B cell (primary cell): ENCODE data around the gene CLDN2. TPM values are rescaled to one million over a fixed set of nuclear protein-coding genes. Genes with fewer than 3 reads are reported as not detected.

ENCODE experiments used
- ATAC-seq: fragments of 200-7000 bp; cut with Tn5 transposase; one replicate; pipeline ENCODE4 v1.10.0; 2021; ENCODE audit warnings: low read depth, mild to moderate bottlenecking, moderate number of reproducible peaks, moderate library complexity
- CTCF ChIA-PET: fragments of 350-600 bp; sonication (Branson Sonifier 250); formaldehyde crosslinking; loops from one replicate; lab custom pipeline; 2021; ENCODE audit warnings: antibody characterized with exemption, inconsistent platforms; lab: Charles Lee
- POLR2A ChIA-PET: fragments of 350-600 bp; sonication (Branson Sonifier 250); formaldehyde crosslinking; loops from one replicate; lab custom pipeline; 2021; ENCODE audit warnings: antibody characterized with exemption; lab: Charles Lee
- DNase-seq: peaks from one replicate; pipeline ENCODE4 v3.0.0; 2013
- H2AFZ ChIP-seq: 2 replicates; pipeline ENCODE4 v1.6.1; 2012; ENCODE audit warnings: mild to moderate bottlenecking, low read depth, low read length; ENCODE audit not compliant: insufficient read depth, poor library complexity, severe bottlenecking
- H3K27ac ChIP-seq, 2 donors: 1 replicate in 1 of 2; 2 replicates in 1 of 2; pipeline ENCODE4 v1.5.1; 2012 to 2013; ENCODE audit warnings: low read length in 2 of 2, mild to moderate bottlenecking in 2 of 2, moderate library complexity in 1 of 2
- H3K27me3 ChIP-seq, 4 experiments: fragments of 200-600 bp in 1 of 4; sonication (generic) in 1 of 4; replicated peaks in 1 of 4; 1 replicate in 2 of 4; 2 replicates in 2 of 4; pipeline versions ENCODE4 v1.6.1 to v1.7.0; 2013 to 2016; ENCODE audit warnings: low read length in 3 of 4, mild to moderate bottlenecking in 2 of 4, mixed read lengths in 1 of 4, moderate library complexity in 1 of 4; ENCODE audit not compliant: insufficient read depth in 4 of 4, control insufficient read depth in 3 of 4; ENCODE audit errors: control extremely low read depth in 1 of 4
- H3K36me3 ChIP-seq, 2 experiments: replicated peaks in 1 of 2; 1 replicate in 1 of 2; 2 replicates in 1 of 2; pipeline versions ENCODE4 v1.6.1 to v1.7.1; 2013; ENCODE audit warnings: low read length in 1 of 2; ENCODE audit not compliant: insufficient read depth in 2 of 2, control insufficient read depth in 1 of 2; ENCODE audit errors: control extremely low read depth in 1 of 2, extremely low read depth in 1 of 2
- H3K4me1 ChIP-seq, 2 donors: fragments of 200-600 bp in 1 of 2; sonication (generic) in 1 of 2; 1 replicate in 1 of 2; 2 replicates in 1 of 2; pipeline versions ENCODE4 v1.5.1 to v1.6.1; 2013 to 2017; ENCODE audit warnings: low read length in 2 of 2; ENCODE audit not compliant: control insufficient read depth in 2 of 2, insufficient read depth in 2 of 2
- H3K4me2 ChIP-seq: replicated peaks from 2 replicates; pipeline ENCODE3; 2012; ENCODE audit warnings: mild to moderate bottlenecking, low read depth, low read length; ENCODE audit not compliant: poor library complexity, severe bottlenecking
- H3K4me3 ChIP-seq, 5 experiments: fragments of 200-600 bp in 1 of 5; sonication (generic) in 1 of 5; 1 replicate in 3 of 5; 2 replicates in 2 of 5; pipeline versions ENCODE4 v1.5.1 to v1.7.0; 2011 to 2016; ENCODE audit warnings: low read length in 4 of 5, mild to moderate bottlenecking in 4 of 5, low read depth in 2 of 5, control low read depth in 1 of 5, moderate library complexity in 1 of 5; ENCODE audit not compliant: insufficient read depth in 1 of 5; ENCODE audit errors: control extremely low read depth in 1 of 5, extremely low read depth in 1 of 5
- H3K79me2 ChIP-seq: fragments of 200-600 bp; sonication (generic); one replicate; pipeline ENCODE4 v1.6.0; 2016; ENCODE audit warnings: low read length; ENCODE audit not compliant: control insufficient read depth, insufficient read depth
- H3K9ac ChIP-seq: fragments of 200-600 bp; sonication (generic); 2 replicates; pipeline ENCODE4 v1.6.1; 2017; ENCODE audit warnings: mild to moderate bottlenecking, low read length, moderate library complexity
- H3K9me3 ChIP-seq, 3 donors: one replicate each; pipeline versions ENCODE4 v1.6.1 to v1.7.1; 2013; ENCODE audit warnings: low read length in 2 of 3; ENCODE audit not compliant: control insufficient read depth in 2 of 3, insufficient read depth in 1 of 3; ENCODE audit errors: control extremely low read depth in 1 of 3
- H4K20me1 ChIP-seq: 2 replicates; pipeline ENCODE4 v1.6.0; 2012; ENCODE audit warnings: mild to moderate bottlenecking, low read length; ENCODE audit not compliant: insufficient read depth, control insufficient read depth, poor library complexity, severe bottlenecking
- H3K27ac Mint-ChIP-seq: one replicate; pipeline ENCODE4 v1.8.0; 2021; ENCODE audit warnings: mixed read lengths
- H3K27me3 Mint-ChIP-seq: one replicate; pipeline ENCODE4 v1.8.0; 2021; ENCODE audit warnings: mixed read lengths
- H3K4me1 Mint-ChIP-seq: one replicate; pipeline ENCODE4 v1.8.0; 2021; ENCODE audit warnings: mixed read lengths
- H3K4me3 Mint-ChIP-seq: one replicate; pipeline ENCODE4 v1.8.0; 2021; ENCODE audit warnings: mixed read lengths
- H3K9me3 Mint-ChIP-seq: one replicate; pipeline ENCODE4 v1.8.0; 2022; ENCODE audit warnings: mixed read lengths; ENCODE audit not compliant: insufficient read depth
- CTCF ChIP-seq: fragments of 200-600 bp; IDR thresholded peaks from one replicate; pipeline ENCODE4 v1.8.0; 2022; ENCODE audit warnings: antibody characterized with exemption, mild to moderate bottlenecking
- EZH2 ChIP-seq: IDR thresholded peaks from 2 replicates; pipeline ENCODE4 v1.6.1; 2012; ENCODE audit warnings: borderline replicate concordance, low read depth, mild to moderate bottlenecking, moderate library complexity, low read length; ENCODE audit not compliant: insufficient read depth, poor library complexity, severe bottlenecking
- WGBS: methylation state at CpG from one replicate; pipeline ENCODE4 v1.1.5; 2013; ENCODE audit warnings: missing lambda C conversion rate; ENCODE audit not compliant: insufficient coverage; 5-methylcytosine and 5-hydroxymethylcytosine counted together
- intact Hi-C: fragments of 100-400 bp; cut with micrococcal nuclease; formaldehyde crosslinking; loops from one replicate; pipeline ENCODE4 v1.10.0; 2022
- polyA plus RNA-seq: library from polyadenylated mRNA; depleted of rRNA; stranded (reverse); fragments of >200 nt; gene quantifications from 2 replicates; pipeline ENCODE4 v1.2.3, GENCODE V29; 2012
- total RNA-seq, 2 donors: library from RNA; stranded (reverse); fragments of 120-200 nt in 1 of 2; gene quantifications; 1 replicate in 1 of 2; 2 replicates in 1 of 2; pipeline versions ENCODE4 v1.2.3 to v1.2.4, GENCODE V29; 2013 to 2022

Gene CLDN2
- total and polyA plus RNA-seq, 2 donors (not counting 1 experiment from before 2014, with no cell fraction given) = not detected

- Mint-ChIP-seq H3K27ac (no peak overlapping the region), H3K9me3 (no peaks in the 10 kb centered on the region), H3K4me3 (no peak overlapping the region), H3K4me1 (peaks cover 2% of the 10 kb centered on the region), H3K27me3 (no peaks in the 10 kb centered on the region)
- no peak overlapping the region for H2AFZ ChIP-seq
- TF ChIP-seq CTCF (no peak), EZH2 (no peak)
- POLR2A ChIA-PET = no interaction called here
- DNase-seq = no peak
- intact Hi-C loops = no loop called here
- H3K27me3 ChIP-seq = no peaks in the 10 kb centered on the region
- CTCF ChIA-PET = no interaction called here
- no peaks in the 10 kb centered on the region for H3K4me1 ChIP-seq
- H3K9me3 ChIP-seq = no peaks in the 10 kb centered on the region
- no peak overlapping the region for H3K9ac ChIP-seq
- H4K20me1 ChIP-seq = no peaks in the 10 kb centered on the region
- no CpG with 5 or more reads among the region's 3 CpGs for WGBS
- H3K36me3 ChIP-seq = no peaks in the 10 kb centered on the region
- no peak for ATAC-seq
- no peaks in the 10 kb centered on the region for H3K79me2 ChIP-seq
- H3K4me3 ChIP-seq = no peak overlapping the region
- H3K4me2 ChIP-seq = no peak overlapping the region
- H3K27ac ChIP-seq = no peak overlapping the region
Observed at GRCh38 chrX:106952089-106952488, 31.9 kb downstream of the CLDN2 start.

GRCh38 chrX:106952538-106952937 lies 32.3 kb downstream of the CLDN2 start:
- ChIA-PET CTCF (no interaction called here), POLR2A (no interaction called here)
- DNase-seq (no peak), ATAC-seq (no peak)
- no peaks in the 10 kb centered on the region for H3K9me3 Mint-ChIP-seq
- intact Hi-C loops = no loop called here
- no peak overlapping the region for H3K27ac Mint-ChIP-seq
- peaks cover 2% of the 10 kb centered on the region for H3K4me1 Mint-ChIP-seq
- no peaks in the 10 kb centered on the region for H3K79me2 ChIP-seq
- no peak overlapping the region for H3K4me3 Mint-ChIP-seq
- H3K4me2 ChIP-seq = no peak overlapping the region
- H3K9ac ChIP-seq = no peak overlapping the region
- H3K9me3 ChIP-seq = no peaks in the 10 kb centered on the region
- H4K20me1 ChIP-seq = no peaks in the 10 kb centered on the region
- no peak overlapping the region for H2AFZ ChIP-seq
- no peaks in the 10 kb centered on the region for H3K27me3 Mint-ChIP-seq
- no peak for TF ChIP-seq EZH2
- TF ChIP-seq CTCF = no peak
- H3K4me3 ChIP-seq = no peak overlapping the region
- H3K27ac ChIP-seq = no peak overlapping the region
- no peaks in the 10 kb centered on the region for H3K4me1 ChIP-seq
- H3K27me3 ChIP-seq = no peaks in the 10 kb centered on the region
- no peaks in the 10 kb centered on the region for H3K36me3 ChIP-seq
- no CpG with 5 or more reads among the region's 2 CpGs for WGBS
